Right cardiac atrium (tissue), 5 donors: ENCODE data around the gene PDE4B. TPM values are rescaled to one million over a fixed set of nuclear protein-coding genes. Genes with fewer than 3 reads are reported as not detected.
"Not testable (repeated sequence)": the region's sequence is repeated elsewhere in the genome, so short reads cannot be mapped to it uniquely, and the experiment has no call there.

Experiments
- ATAC-seq, 2 donors: fragments of 200-7000 bp; cut with Tn5 transposase; one replicate each; pipeline versions ENCODE4 v1.8.0 to v1.9.1; 2020; ENCODE audit warnings: moderate library complexity in 2 of 2, mild to moderate bottlenecking in 1 of 2
- DNase-seq, 3 donors: peaks; one replicate each; pipeline ENCODE4 v3.0.0-alpha.2; 2020
- H3K27ac ChIP-seq: one replicate; pipeline ENCODE4 v1.5.1; 2013; ENCODE audit warnings: mild to moderate bottlenecking, low read length, control low read depth, moderate library complexity
- H3K27me3 ChIP-seq: one replicate; pipeline ENCODE4 v1.6.1; 2013; ENCODE audit not compliant: control insufficient read depth, insufficient read depth
- H3K4me1 ChIP-seq: one replicate; pipeline ENCODE4 v1.6.1; 2013; ENCODE audit warnings: low read length; ENCODE audit not compliant: control insufficient read depth, insufficient read depth
- H3K4me3 ChIP-seq: one replicate; pipeline ENCODE4 v1.5.1; 2013; ENCODE audit warnings: low read length, control low read depth
- H3K9me3 ChIP-seq: one replicate; pipeline ENCODE4 v1.6.1; 2013; ENCODE audit warnings: low read length; ENCODE audit not compliant: control insufficient read depth
- WGBS: extraction: QIAGEN DNeasy Blood & Tissue Kit; methylation state at CpG from one replicate; pipeline ENCODE4 v1.1.7; 2013; 5-methylcytosine and 5-hydroxymethylcytosine counted together
- intact Hi-C, 4 donors: fragments of 100-400 bp; cut with DNase I; formaldehyde crosslinking; loops; one replicate each; pipeline versions ENCODE4 v1.11.0 to v1.14.0; 2022 to 2023
- polyA plus RNA-seq: library from polyadenylated mRNA; stranded (reverse); fragments of 200-250 nt; gene quantifications from one replicate; pipeline ENCODE4 v1.2.3, GENCODE V29; 2013
- total RNA-seq, 4 donors: library from RNA; stranded (reverse); fragmentation: NEBNext Ultra II Directional; extraction: Animal tissue kit (Norgen Biotek cat#: 25700); gene quantifications; one replicate each; pipeline ENCODE4 v1.2.1, GENCODE V29; 2021
- donor health status: healthy with polysubstance abuse.
- donor health status: DM: no; HTN: yes; CAD: no.
- donor health status: DM: no; HTN: no; CAD: no.
- donor health status: DM: no; HTN: yes; CAD: no; lungs with severe emphysema.
- donor health status: DM: yes; HTN: yes; CAD: no.

The PDE4B gene
- total and polyA plus RNA-seq, 5 donors = 8.2 to 37.5 (median 26.0) TPM

DNA sequence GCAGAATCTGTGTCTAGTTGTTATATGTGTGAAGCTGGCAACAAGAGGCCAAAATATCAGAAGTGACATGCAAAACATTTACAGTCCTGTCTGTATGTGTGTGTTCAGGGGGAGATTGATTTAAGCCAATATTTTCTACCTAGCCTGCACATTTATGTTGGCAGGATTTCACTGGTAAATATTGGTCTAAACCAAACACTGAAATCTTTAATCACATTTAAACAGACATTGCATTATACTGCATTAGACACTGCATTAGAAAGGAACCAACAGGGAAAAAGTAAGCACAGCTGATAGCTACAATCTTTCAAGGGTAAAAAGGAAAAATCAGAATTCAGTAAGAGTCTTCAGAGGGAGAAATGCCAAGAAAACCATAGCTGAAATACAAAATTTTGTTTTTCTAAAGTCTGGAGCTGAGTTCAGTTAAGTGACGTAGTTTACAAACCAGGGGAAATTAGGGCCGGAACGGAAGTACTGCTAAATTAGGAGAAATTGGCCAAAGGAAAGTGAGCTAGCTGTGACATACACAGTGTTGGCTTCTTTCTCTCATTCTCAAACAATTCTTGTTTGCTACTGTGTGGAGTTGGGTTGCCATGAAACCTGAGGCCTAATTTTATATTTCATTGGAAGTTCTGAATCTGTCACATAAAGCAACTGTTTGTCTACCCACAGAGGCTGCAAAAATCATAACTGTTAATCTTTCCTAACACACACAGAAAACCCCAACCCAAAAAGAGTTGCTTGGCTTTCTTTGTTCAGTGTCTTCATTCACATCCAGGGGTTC, 524.0 kb downstream of the PDE4B start:
- peaks cover 4% of the 10 kb centered on the region for H3K4me1 ChIP-seq
- H3K9me3 ChIP-seq = no peaks in the 10 kb centered on the region
- ATAC-seq (peak; percentile 93), DNase-seq (no peak)
- 31% methylated on average over 3 of the region's 3 CpGs for WGBS
- intact Hi-C loops = no loop called here
- no peak overlapping the region for H3K4me3 ChIP-seq
- H3K27ac ChIP-seq = peak overlapping the region; percentile 93
- no peaks in the 10 kb centered on the region for H3K27me3 ChIP-seq

GRCh38 chr1:66317248-66317515, 524.5 kb downstream of the PDE4B start:
- Histone ChIP-seq H3K4me1 (peaks cover 4% of the 10 kb centered on the region), H3K27ac (peak overlapping the region; percentile 93), H3K27me3 (no peaks in the 10 kb centered on the region), H3K9me3 (no peaks in the 10 kb centered on the region), H3K4me3 (no peak overlapping the region)
- ATAC-seq = peak; percentile 23 to 47
- DNase-seq = no peak
- intact Hi-C loops = no loop called here
- 91% methylated on average over 1 of the region's 1 CpG for WGBS

GRCh38 chr1:66320231-66320630, 527.5 kb downstream of the PDE4B start:
- Histone ChIP-seq H3K27me3 (no peaks in the 10 kb centered on the region), H3K27ac (no peak overlapping the region), H3K4me3 (no peak overlapping the region), H3K4me1 (peaks cover 4% of the 10 kb centered on the region), H3K9me3 (no peaks in the 10 kb centered on the region)
- DNase-seq (no peak), ATAC-seq (no peak)
- intact Hi-C loops = no loop called here
- WGBS = 53% methylated on average over 1 of the region's 1 CpG

GRCh38 chr1:66322462-66322861, 529.8 kb downstream of the PDE4B start:
- WGBS = 85% methylated on average over 2 of the region's 2 CpGs
- DNase-seq, H3K9me3 ChIP-seq: not testable (repeated sequence)

GRCh38 chr1:66323958-66324625, 531.4 kb downstream of the PDE4B start:
- 63% methylated on average over 3 of the region's 3 CpGs for WGBS
- no peak for ATAC-seq

More at GRCh38 chr1:66322462-66322861, 529.8 kb downstream of the PDE4B start:
- ATAC-seq, H3K27me3 ChIP-seq, H3K4me1 ChIP-seq, H3K4me3 ChIP-seq, H3K27ac ChIP-seq, intact Hi-C loops: not testable (repeated sequence)

GRCh38 chr1:66325594-66326380, 533.1 kb downstream of the PDE4B start:
- 85% methylated on average over 5 of the region's 5 CpGs for WGBS
- H3K27ac ChIP-seq = no peak overlapping the region
- intact Hi-C loops = no loop called here

More at GRCh38 chr1:66323958-66324625, 531.4 kb downstream of the PDE4B start:
- no peaks in the 10 kb centered on the region for H3K4me1 ChIP-seq
- H3K27me3 ChIP-seq = no peaks in the 10 kb centered on the region
- DNase-seq = no peak
- H3K27ac ChIP-seq = no peak overlapping the region
- intact Hi-C loops = no loop called here
- H3K9me3 ChIP-seq = no peaks in the 10 kb centered on the region
- H3K4me3 ChIP-seq = no peak overlapping the region

DNA sequence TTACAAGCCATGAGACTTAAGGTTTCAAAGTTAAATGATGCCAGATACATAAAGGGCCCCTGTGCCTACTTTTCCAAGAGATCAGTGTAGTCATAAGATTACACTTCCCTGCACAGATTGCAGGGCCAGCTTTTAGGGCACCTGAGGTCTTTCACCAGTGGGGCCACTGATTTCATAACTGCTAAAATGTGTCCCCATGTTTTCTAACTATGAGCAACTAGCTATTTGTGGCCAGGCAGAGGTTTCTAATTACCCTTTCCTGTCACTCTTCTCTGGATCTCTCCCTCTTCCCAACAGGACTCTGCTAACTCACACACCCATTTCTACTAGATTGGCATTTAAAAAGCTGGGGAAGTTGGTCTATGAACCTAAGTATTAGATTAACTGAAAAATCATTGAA, 534.2 kb downstream of the PDE4B start:
- Histone ChIP-seq H3K27me3 (no peaks in the 10 kb centered on the region), H3K4me3 (no peak overlapping the region), H3K9me3 (no peaks in the 10 kb centered on the region), H3K27ac (no peak overlapping the region), H3K4me1 (peaks cover 3% of the 10 kb centered on the region)
- intact Hi-C loops = no loop called here
- no peak for ATAC-seq
- DNase-seq = no peak

More at GRCh38 chr1:66325594-66326380, 533.1 kb downstream of the PDE4B start:
- ATAC-seq (no peak), DNase-seq (no peak)
- Histone ChIP-seq H3K4me1 (peaks cover 3% of the 10 kb centered on the region), H3K27me3 (no peaks in the 10 kb centered on the region), H3K9me3 (no peaks in the 10 kb centered on the region), H3K4me3 (no peak overlapping the region)

GRCh38 chr1:66327588-66327987, 534.9 kb downstream of the PDE4B start:
- Histone ChIP-seq H3K4me3 (no peak overlapping the region), H3K27ac (no peak overlapping the region), H3K9me3 (no peaks in the 10 kb centered on the region), H3K27me3 (no peaks in the 10 kb centered on the region), H3K4me1 (peaks cover 3% of the 10 kb centered on the region)
- 89% methylated on average over 2 of the region's 2 CpGs for WGBS
- DNase-seq (no peak), ATAC-seq (no peak)
- intact Hi-C loops = no loop called here

DNA sequence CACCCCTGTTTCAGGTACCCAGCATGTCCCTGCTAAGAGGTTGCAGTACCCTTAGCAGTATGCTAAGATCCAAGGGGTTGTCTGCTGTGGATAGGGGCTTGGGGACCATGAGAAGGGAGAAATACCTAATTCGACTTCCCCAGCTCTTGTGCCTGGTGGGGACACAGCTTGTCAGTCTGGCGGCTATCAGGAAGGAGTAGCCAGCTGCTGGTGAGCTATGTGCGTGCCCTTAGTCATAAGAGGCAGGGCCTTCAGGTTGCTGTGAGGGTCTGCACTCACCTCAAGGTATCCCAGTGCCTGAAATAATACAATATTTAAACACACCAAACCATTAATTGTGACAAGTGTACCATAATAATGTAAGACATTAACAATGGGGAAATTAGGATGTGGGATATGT, 536.2 kb downstream of the PDE4B start:
- no peak for ATAC-seq
- Histone ChIP-seq H3K27ac (no peak overlapping the region), H3K4me1 (peaks cover 3% of the 10 kb centered on the region), H3K4me3 (no peak overlapping the region), H3K9me3 (no peaks in the 10 kb centered on the region), H3K27me3 (no peaks in the 10 kb centered on the region)
- 92% methylated on average over 3 of the region's 3 CpGs for WGBS
- DNase-seq = no peak
- intact Hi-C loops = no loop called here

DNA sequence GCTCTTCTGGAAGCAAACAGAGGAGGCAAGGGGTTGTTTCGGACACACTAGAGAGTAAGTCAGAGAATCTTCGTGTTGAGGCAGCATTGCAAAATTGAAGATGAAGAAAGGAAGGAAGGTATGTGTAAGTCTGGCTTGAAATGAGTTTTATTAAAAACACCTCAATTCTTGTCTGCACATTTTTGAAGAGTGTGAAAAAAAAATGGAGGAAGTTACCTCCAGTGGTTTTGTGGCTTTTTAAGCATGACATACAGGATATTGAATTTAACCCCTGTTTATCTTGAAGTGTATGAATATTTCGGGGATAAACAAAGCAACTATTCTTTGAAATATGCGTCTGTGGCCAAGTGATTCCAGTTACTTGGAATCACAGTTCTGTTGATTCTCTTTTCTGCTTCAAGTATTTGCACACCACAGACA, 538.0 kb downstream of the PDE4B start:
- intact Hi-C loops = loop anchor here (5.0 to 10.0 kb wide), 4 partner anchors 58 to 114 kb away; no protein-coding TSS in a partner anchor
- Histone ChIP-seq H3K9me3 (no peaks in the 10 kb centered on the region), H3K4me1 (peaks cover 5% of the 10 kb centered on the region), H3K4me3 (no peak overlapping the region), H3K27ac (peak overlapping the region; percentile 12), H3K27me3 (no peaks in the 10 kb centered on the region)
- no peak for ATAC-seq
- no peak for DNase-seq
- WGBS = 29% methylated on average over 4 of the region's 4 CpGs
